ENCODE measurements around the gene PIK3R1. TPM values are rescaled to one million over a fixed set of nuclear protein-coding genes. Genes with fewer than 3 reads are reported as not detected.

The PIK3R1 gene
- total RNA-seq, 1 donor from 2014 or later: 89.7 TPM

- Mint-ChIP-seq H3K4me1 (ENCODE audit: low read depth) (peaks cover 11% of the 10 kb centered on the region), H3K27ac (no peak overlapping the region), H3K9me3 (ENCODE audit: low read depth) (no peaks in the 10 kb centered on the region), H3K36me3 (ENCODE audit: insufficient read depth) (no peaks in the 10 kb centered on the region), H3K27me3 (no peaks in the 10 kb centered on the region), H3K4me3 (ENCODE audit: low read depth) (no peak overlapping the region)
- TF ChIP-seq CTCF (IDR thresholded peaks at IDR 0.05; ENCODE audit: unreplicated experiment): no peak
- no peak for DNase-seq (ENCODE audit: low spot score, unreplicated experiment)
Measured at GRCh38 chr5:68332080-68332451, 116.5 kb downstream of the PIK3R1 start.

GRCh38 chr5:68332556-68332955 lies 117.0 kb downstream of the PIK3R1 start:
- H3K4me3 Mint-ChIP-seq (ENCODE audit: low read depth): no peak overlapping the region
- no peaks in the 10 kb centered on the region for H3K9me3 Mint-ChIP-seq (ENCODE audit: low read depth)
- H3K36me3 Mint-ChIP-seq (ENCODE audit: insufficient read depth): no peaks in the 10 kb centered on the region
- no peak overlapping the region for H3K27ac Mint-ChIP-seq
- no peak for DNase-seq (ENCODE audit: low spot score, unreplicated experiment)
- H3K27me3 Mint-ChIP-seq: no peaks in the 10 kb centered on the region
- peaks cover 11% of the 10 kb centered on the region for H3K4me1 Mint-ChIP-seq (ENCODE audit: low read depth)
- no peak for TF ChIP-seq CTCF (IDR thresholded peaks at IDR 0.05; ENCODE audit: unreplicated experiment)

- no peak for DNase-seq (ENCODE audit: low spot score, unreplicated experiment)
- no peaks in the 10 kb centered on the region for H3K27me3 Mint-ChIP-seq
- no peak overlapping the region for H3K4me3 Mint-ChIP-seq (ENCODE audit: low read depth)
- H3K9me3 Mint-ChIP-seq (ENCODE audit: low read depth): no peaks in the 10 kb centered on the region
- TF ChIP-seq CTCF (IDR thresholded peaks at IDR 0.05; ENCODE audit: unreplicated experiment): no peak
- no peak overlapping the region for H3K27ac Mint-ChIP-seq
- H3K36me3 Mint-ChIP-seq (ENCODE audit: insufficient read depth): no peaks in the 10 kb centered on the region
- peaks cover 11% of the 10 kb centered on the region for H3K4me1 Mint-ChIP-seq (ENCODE audit: low read depth)
Measured at GRCh38 chr5:68333649-68334552, 118.3 kb downstream of the PIK3R1 start.

GRCh38 chr5:68334553-68334886 lies 119.0 kb downstream of the PIK3R1 start:
- no peak for DNase-seq (ENCODE audit: low spot score, unreplicated experiment)
- no peaks in the 10 kb centered on the region for H3K27me3 Mint-ChIP-seq
- no peak overlapping the region for H3K27ac Mint-ChIP-seq
- H3K4me1 Mint-ChIP-seq (ENCODE audit: low read depth): peaks cover 11% of the 10 kb centered on the region
- no peak overlapping the region for H3K4me3 Mint-ChIP-seq (ENCODE audit: low read depth)
- no peak for TF ChIP-seq CTCF (IDR thresholded peaks at IDR 0.05; ENCODE audit: unreplicated experiment)
- no peaks in the 10 kb centered on the region for H3K36me3 Mint-ChIP-seq (ENCODE audit: insufficient read depth)
- H3K9me3 Mint-ChIP-seq (ENCODE audit: low read depth): no peaks in the 10 kb centered on the region

GRCh38 chr5:68335075-68335474 lies 119.5 kb downstream of the PIK3R1 start:
- no peak for TF ChIP-seq CTCF (IDR thresholded peaks at IDR 0.05; ENCODE audit: unreplicated experiment)
- Mint-ChIP-seq H3K4me3 (ENCODE audit: low read depth) (no peak overlapping the region), H3K9me3 (ENCODE audit: low read depth) (no peaks in the 10 kb centered on the region), H3K27me3 (no peaks in the 10 kb centered on the region), H3K4me1 (ENCODE audit: low read depth) (peaks cover 11% of the 10 kb centered on the region), H3K27ac (no peak overlapping the region), H3K36me3 (ENCODE audit: insufficient read depth) (no peaks in the 10 kb centered on the region)
- DNase-seq (ENCODE audit: low spot score, unreplicated experiment): no peak
